ENCODE measurements around the gene USP4. TPM values are rescaled to one million over a fixed set of nuclear protein-coding genes. Genes with fewer than 3 reads are reported as not detected.

USP4 gene
- total RNA-seq, 1 donor from 2014 or later: 55.0 TPM

GRCh38 chr3:49327485-49327884, 12.4 kb downstream of the USP4 start:
- TF ChIP-seq CTCF (IDR thresholded peaks at IDR 0.05; ENCODE audit: unreplicated experiment): peak; percentile 37
- no peak overlapping the region for H3K4me3 Mint-ChIP-seq (ENCODE audit: unreplicated experiment)

GRCh38 chr3:49324768-49325167, 15.1 kb downstream of the USP4 start:
- no peak for TF ChIP-seq CTCF (IDR thresholded peaks at IDR 0.05; ENCODE audit: unreplicated experiment)
- Mint-ChIP-seq H3K4me1 (ENCODE audit: unreplicated experiment) (no peaks in the 10 kb centered on the region), H3K27me3 (ENCODE audit: unreplicated experiment) (no peaks in the 10 kb centered on the region), H3K9me3 (ENCODE audit: unreplicated experiment) (no peaks in the 10 kb centered on the region), H3K4me3 (ENCODE audit: unreplicated experiment) (no peak overlapping the region), H3K36me3 (ENCODE audit: low read depth, unreplicated experiment) (peaks cover 40% of the 10 kb centered on the region), H3K27ac (ENCODE audit: unreplicated experiment) (no peak overlapping the region)
- DNase-seq (ENCODE audit: low spot score): no peak

More at GRCh38 chr3:49327485-49327884, 12.4 kb downstream of the USP4 start:
- Mint-ChIP-seq H3K27ac (ENCODE audit: unreplicated experiment) (no peak overlapping the region), H3K4me1 (ENCODE audit: unreplicated experiment) (no peaks in the 10 kb centered on the region), H3K36me3 (ENCODE audit: low read depth, unreplicated experiment) (peaks cover 32% of the 10 kb centered on the region), H3K9me3 (ENCODE audit: unreplicated experiment) (no peaks in the 10 kb centered on the region), H3K27me3 (ENCODE audit: unreplicated experiment) (no peaks in the 10 kb centered on the region)
- DNase-seq (ENCODE audit: low spot score): no peak

GRCh38 chr3:49316696-49317457, 23.0 kb downstream of the USP4 start:
- no peak for DNase-seq (ENCODE audit: low spot score)
- Mint-ChIP-seq H3K27me3 (ENCODE audit: unreplicated experiment) (peaks cover 1% of the 10 kb centered on the region), H3K27ac (ENCODE audit: unreplicated experiment) (no peak overlapping the region), H3K36me3 (ENCODE audit: low read depth, unreplicated experiment) (peaks cover 21% of the 10 kb centered on the region), H3K4me1 (ENCODE audit: unreplicated experiment) (no peaks in the 10 kb centered on the region), H3K9me3 (ENCODE audit: unreplicated experiment) (no peaks in the 10 kb centered on the region), H3K4me3 (ENCODE audit: unreplicated experiment) (peak overlapping the region; percentile 23)
- TF ChIP-seq CTCF (IDR thresholded peaks at IDR 0.05; ENCODE audit: unreplicated experiment): no peak

- no peak for DNase-seq (ENCODE audit: low spot score)
- Mint-ChIP-seq H3K4me3 (ENCODE audit: unreplicated experiment) (no peak overlapping the region), H3K9me3 (ENCODE audit: unreplicated experiment) (no peaks in the 10 kb centered on the region), H3K36me3 (ENCODE audit: low read depth, unreplicated experiment) (peaks cover 21% of the 10 kb centered on the region), H3K27ac (ENCODE audit: unreplicated experiment) (no peak overlapping the region), H3K27me3 (ENCODE audit: unreplicated experiment) (peaks cover 1% of the 10 kb centered on the region), H3K4me1 (ENCODE audit: unreplicated experiment) (no peaks in the 10 kb centered on the region)
- no peak for TF ChIP-seq CTCF (IDR thresholded peaks at IDR 0.05; ENCODE audit: unreplicated experiment)
These were observed 25.8 kb downstream of the USP4 start for GRCh38 chr3:49313896-49314688.

GRCh38 chr3:49311283-49311682, 28.6 kb downstream of the USP4 start:
- no peak for DNase-seq (ENCODE audit: low spot score)
- H3K9me3 Mint-ChIP-seq (ENCODE audit: unreplicated experiment): no peaks in the 10 kb centered on the region
- H3K4me3 Mint-ChIP-seq (ENCODE audit: unreplicated experiment): no peak overlapping the region
- TF ChIP-seq CTCF (IDR thresholded peaks at IDR 0.05; ENCODE audit: unreplicated experiment): no peak
- no peaks in the 10 kb centered on the region for H3K4me1 Mint-ChIP-seq (ENCODE audit: unreplicated experiment)
- H3K27ac Mint-ChIP-seq (ENCODE audit: unreplicated experiment): no peak overlapping the region
- H3K27me3 Mint-ChIP-seq (ENCODE audit: unreplicated experiment): no peaks in the 10 kb centered on the region
- H3K36me3 Mint-ChIP-seq (ENCODE audit: low read depth, unreplicated experiment): peaks cover 23% of the 10 kb centered on the region
